Measurements from ENCODE around the gene SPDEF.

SPDEF gene

GRCh38 chr6:34512738-34513115, 43.4 kb downstream of the SPDEF start:
- DNase-seq, result no peak

GRCh38 chr6:34511915-34512737, 44.0 kb downstream of the SPDEF start:
- DNase-seq, result no peak

GRCh38 chr6:34511214-34511914, 44.8 kb downstream of the SPDEF start:
- DNase-seq, result no peak

GRCh38 chr6:34510299-34510698, 45.8 kb downstream of the SPDEF start:
- no peak for DNase-seq

GRCh38 chr6:34509782-34510181, 46.3 kb downstream of the SPDEF start:
- DNase-seq, result no peak

GRCh38 chr6:34508425-34508824, 47.7 kb downstream of the SPDEF start:
- no peak for DNase-seq

- DNase-seq, result no peak
These were observed 49.4 kb downstream of the SPDEF start for GRCh38 chr6:34506718-34507117.

- no peak for DNase-seq
These were observed 58.7 kb downstream of the SPDEF start for GRCh38 chr6:34497411-34497810.

- no peak for DNase-seq
These were observed 59.9 kb downstream of the SPDEF start for GRCh38 chr6:34496103-34496685.

GRCh38 chr6:34494973-34495372, 61.2 kb downstream of the SPDEF start:
- no peak for DNase-seq

GRCh38 chr6:34493344-34493743, 62.8 kb downstream of the SPDEF start:
- DNase-seq, result no peak

GRCh38 chr6:34491091-34491430, 65.1 kb downstream of the SPDEF start:
- no peak for DNase-seq

- no peak for DNase-seq
These were observed 65.6 kb downstream of the SPDEF start for GRCh38 chr6:34490390-34491090.

- no peak for DNase-seq
These were observed 66.8 kb downstream of the SPDEF start for GRCh38 chr6:34489207-34489805.

Measured in activated CD4-positive, alpha-beta T cell treated with anti-CD3 and anti-CD28 coated beads for 4 hours (primary cell).